Measurements from ENCODE around the gene STEAP3.
"Not testable (repeated sequence)": the region's sequence is repeated elsewhere in the genome, so short reads cannot be mapped to it uniquely, and the experiment has no call there.

The STEAP3 gene

GRCh38 chr2:119266091-119266589, 42.5 kb downstream of the STEAP3 start:
- H3K9me3 ChIP-seq (ENCODE audit: control insufficient read depth in 2 of 2, low read length in 2 of 2): peaks cover 4 to 8% of the 10 kb centered on the region in 2 donors
- no peaks in the 10 kb centered on the region for H3K27me3 ChIP-seq (ENCODE audit: control insufficient read depth in 1 of 2, insufficient read depth in 2 of 2, low read length in 2 of 2)
- no peak overlapping the region for H3K4me3 ChIP-seq (ENCODE audit: low read length in 2 of 2)
- no peaks in the 10 kb centered on the region for H3K4me1 ChIP-seq (ENCODE audit: control insufficient read depth, insufficient read depth, low read length)
- H3K27ac ChIP-seq (ENCODE audit: low read length): no peak overlapping the region
- no peaks in the 10 kb centered on the region for H3K36me3 ChIP-seq (ENCODE audit: control insufficient read depth in 2 of 2, insufficient read depth in 2 of 2, low read length in 2 of 2)
- H3K9ac ChIP-seq (ENCODE audit: low read length in 2 of 2): no peak overlapping the region

DNA sequence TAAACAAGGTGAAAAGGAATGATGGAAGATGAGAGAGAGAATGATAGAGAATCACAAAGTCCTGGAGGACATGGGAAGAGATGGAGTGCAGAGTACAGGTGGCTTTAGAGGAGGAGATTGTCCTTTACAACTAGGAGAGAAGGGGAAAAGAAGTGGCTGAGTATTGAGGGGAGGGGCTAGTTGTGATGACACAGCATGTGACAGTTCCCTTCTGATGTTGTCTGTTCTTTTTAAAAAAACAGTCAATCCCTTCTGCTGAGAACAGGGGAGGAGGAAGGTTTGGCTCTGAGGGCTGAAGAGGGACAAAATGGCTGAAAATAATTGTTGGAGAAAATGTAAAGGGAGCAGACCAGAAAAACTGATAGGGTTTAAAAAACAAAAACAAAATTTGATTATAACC, 44.0 kb downstream of the STEAP3 start:
- no peak overlapping the region for H3K9ac ChIP-seq (ENCODE audit: low read length in 2 of 2)
- H3K4me3 ChIP-seq (ENCODE audit: low read length in 2 of 2): no peak overlapping the region
- no peaks in the 10 kb centered on the region for H3K36me3 ChIP-seq (ENCODE audit: control insufficient read depth in 2 of 2, insufficient read depth in 2 of 2, low read length in 2 of 2)
- H3K27me3 ChIP-seq (ENCODE audit: control insufficient read depth in 1 of 2, insufficient read depth in 2 of 2, low read length in 2 of 2): no peaks in the 10 kb centered on the region
- H3K27ac ChIP-seq (ENCODE audit: low read length): no peak overlapping the region
- H3K4me1 ChIP-seq (ENCODE audit: control insufficient read depth, insufficient read depth, low read length): no peaks in the 10 kb centered on the region
- peaks cover 4 to 8% of the 10 kb centered on the region in 2 donors for H3K9me3 ChIP-seq (ENCODE audit: control insufficient read depth in 2 of 2, low read length in 2 of 2)

DNA sequence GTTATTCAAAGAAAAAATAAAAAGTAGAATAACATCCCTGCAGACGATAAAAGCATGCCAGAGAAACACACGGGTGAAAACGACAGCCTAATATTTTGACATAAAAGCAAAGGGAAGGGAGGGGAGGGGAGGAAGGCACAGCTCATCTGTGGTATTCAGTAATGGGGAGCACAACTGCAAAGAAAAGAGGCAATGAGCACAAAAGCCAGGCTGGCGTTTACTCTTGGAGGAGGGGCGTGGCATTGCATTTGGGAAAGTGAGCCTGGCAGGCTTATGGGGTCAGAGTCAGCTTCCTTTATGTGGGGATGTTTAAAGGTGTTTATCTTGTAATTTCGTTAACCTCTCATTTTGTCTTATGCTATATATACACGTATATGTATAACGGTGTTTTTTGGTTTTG, 53.2 kb downstream of the STEAP3 start:
- H3K36me3 ChIP-seq (ENCODE audit: control insufficient read depth in 2 of 2, insufficient read depth in 2 of 2, low read length in 2 of 2): no peaks in the 10 kb centered on the region
- H3K9me3 ChIP-seq (ENCODE audit: control insufficient read depth in 2 of 2, low read length in 2 of 2): no peaks in the 10 kb centered on the region
- no peak overlapping the region for H3K27ac ChIP-seq (ENCODE audit: low read length)
- no peaks in the 10 kb centered on the region for H3K4me1 ChIP-seq (ENCODE audit: control insufficient read depth, insufficient read depth, low read length)
- H3K27me3 ChIP-seq (ENCODE audit: control insufficient read depth in 1 of 2, insufficient read depth in 2 of 2, low read length in 2 of 2): no peaks in the 10 kb centered on the region
- no peak overlapping the region for H3K9ac ChIP-seq (ENCODE audit: low read length in 2 of 2)
- H3K4me3 ChIP-seq (ENCODE audit: low read length in 2 of 2): no peak overlapping the region

GRCh38 chr2:119278385-119278784, 54.8 kb downstream of the STEAP3 start:
- H3K9ac ChIP-seq (ENCODE audit: low read length in 2 of 2): not testable (repeated sequence)

DNA sequence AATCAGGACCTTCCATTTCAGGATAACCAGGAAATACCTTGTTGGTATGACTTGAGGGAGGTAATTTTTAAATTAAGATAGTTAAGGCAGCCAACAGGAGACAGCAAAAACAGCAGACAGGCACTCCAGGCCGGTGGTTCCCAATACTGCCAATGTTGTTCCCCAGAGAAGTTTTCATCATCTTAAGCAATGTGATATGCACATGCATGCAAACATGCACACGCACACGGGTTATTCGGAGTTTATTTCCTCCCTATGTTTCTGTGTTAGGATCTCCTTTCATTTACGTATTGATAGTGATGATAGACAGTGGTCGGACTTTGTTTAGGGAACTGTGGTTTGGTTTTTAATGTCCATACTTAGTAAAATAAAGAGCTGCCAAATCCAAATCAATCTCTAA, 55.3 kb downstream of the STEAP3 start:
- Histone ChIP-seq H3K36me3 (ENCODE audit: control insufficient read depth in 2 of 2, insufficient read depth in 2 of 2, low read length in 2 of 2) (no peaks in the 10 kb centered on the region), H3K9ac (ENCODE audit: low read length in 2 of 2) (no peak overlapping the region), H3K4me3 (ENCODE audit: low read length in 2 of 2) (no peak overlapping the region), H3K27ac (ENCODE audit: low read length) (no peak overlapping the region), H3K9me3 (ENCODE audit: control insufficient read depth in 2 of 2, low read length in 2 of 2) (no peaks in the 10 kb centered on the region), H3K27me3 (ENCODE audit: control insufficient read depth in 1 of 2, insufficient read depth in 2 of 2, low read length in 2 of 2) (no peaks in the 10 kb centered on the region), H3K4me1 (ENCODE audit: control insufficient read depth, insufficient read depth, low read length) (peaks cover 8% of the 10 kb centered on the region)

More at GRCh38 chr2:119278385-119278784, 54.8 kb downstream of the STEAP3 start:
- not testable (repeated sequence) for H3K27ac ChIP-seq (ENCODE audit: low read length); H3K4me3 ChIP-seq (ENCODE audit: low read length in 2 of 2); H3K27me3 ChIP-seq (ENCODE audit: control insufficient read depth in 1 of 2, insufficient read depth in 2 of 2, low read length in 2 of 2); H3K4me1 ChIP-seq (ENCODE audit: control insufficient read depth, insufficient read depth, low read length); H3K9me3 ChIP-seq (ENCODE audit: control insufficient read depth in 2 of 2, low read length in 2 of 2); H3K36me3 ChIP-seq (ENCODE audit: control insufficient read depth in 2 of 2, insufficient read depth in 2 of 2, low read length in 2 of 2)

DNA sequence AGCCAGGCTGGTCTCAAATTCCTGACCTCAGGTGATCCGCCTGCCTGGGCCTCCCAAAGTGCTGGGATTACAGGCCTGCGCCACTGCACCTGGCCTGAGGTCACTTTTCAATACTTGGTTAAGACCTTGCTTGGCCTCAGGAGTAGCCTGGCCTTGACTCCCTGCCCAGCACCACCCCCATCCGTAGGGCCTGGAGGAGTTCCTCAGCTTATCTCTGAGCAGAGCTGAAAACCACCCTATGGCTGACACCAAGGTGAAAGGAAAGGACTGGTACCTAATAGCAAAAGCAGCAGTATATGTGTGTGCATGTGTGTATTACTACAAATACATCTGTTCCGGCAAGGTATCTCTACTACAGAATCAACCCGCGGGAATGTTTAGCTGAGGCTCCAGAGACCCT, 56.0 kb downstream of the STEAP3 start:
- Histone ChIP-seq H3K4me3 (ENCODE audit: low read length in 2 of 2) (no peak overlapping the region), H3K27me3 (ENCODE audit: control insufficient read depth in 1 of 2, insufficient read depth in 2 of 2, low read length in 2 of 2) (no peaks in the 10 kb centered on the region), H3K4me1 (ENCODE audit: control insufficient read depth, insufficient read depth, low read length) (peaks cover 8% of the 10 kb centered on the region), H3K9me3 (ENCODE audit: control insufficient read depth in 2 of 2, low read length in 2 of 2) (no peaks in the 10 kb centered on the region), H3K27ac (ENCODE audit: low read length) (no peak overlapping the region), H3K36me3 (ENCODE audit: control insufficient read depth in 2 of 2, insufficient read depth in 2 of 2, low read length in 2 of 2) (no peaks in the 10 kb centered on the region), H3K9ac (ENCODE audit: low read length in 2 of 2) (no peak overlapping the region)

DNA sequence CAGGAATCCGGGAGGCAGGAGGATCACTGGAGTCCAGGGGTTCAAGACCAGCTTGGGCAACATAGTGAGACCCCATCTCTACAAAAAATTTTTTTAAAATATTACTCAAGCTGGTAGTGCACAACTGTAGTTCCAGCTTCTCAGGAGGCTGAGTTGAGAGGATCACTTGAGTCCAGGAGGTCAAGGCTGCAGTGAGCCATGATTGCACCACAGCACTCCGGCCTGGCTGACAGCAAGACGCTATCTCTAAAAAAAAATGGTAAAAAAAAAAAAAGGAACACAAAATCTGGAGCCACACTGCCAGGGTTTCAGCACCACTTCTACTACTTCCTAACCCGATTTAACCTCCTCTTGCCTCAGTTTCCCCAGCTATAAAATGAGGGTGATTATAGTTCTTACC, 57.0 kb downstream of the STEAP3 start:
- Histone ChIP-seq H3K4me1 (ENCODE audit: control insufficient read depth, insufficient read depth, low read length) (peaks cover 8% of the 10 kb centered on the region), H3K36me3 (ENCODE audit: control insufficient read depth in 2 of 2, insufficient read depth in 2 of 2, low read length in 2 of 2) (no peaks in the 10 kb centered on the region), H3K4me3 (ENCODE audit: low read length in 2 of 2) (no peak overlapping the region), H3K27ac (ENCODE audit: low read length) (no peak overlapping the region), H3K9me3 (ENCODE audit: control insufficient read depth in 2 of 2, low read length in 2 of 2) (no peaks in the 10 kb centered on the region), H3K27me3 (ENCODE audit: control insufficient read depth in 1 of 2, insufficient read depth in 2 of 2, low read length in 2 of 2) (no peaks in the 10 kb centered on the region), H3K9ac (ENCODE audit: low read length in 2 of 2) (no peak overlapping the region)

DNA sequence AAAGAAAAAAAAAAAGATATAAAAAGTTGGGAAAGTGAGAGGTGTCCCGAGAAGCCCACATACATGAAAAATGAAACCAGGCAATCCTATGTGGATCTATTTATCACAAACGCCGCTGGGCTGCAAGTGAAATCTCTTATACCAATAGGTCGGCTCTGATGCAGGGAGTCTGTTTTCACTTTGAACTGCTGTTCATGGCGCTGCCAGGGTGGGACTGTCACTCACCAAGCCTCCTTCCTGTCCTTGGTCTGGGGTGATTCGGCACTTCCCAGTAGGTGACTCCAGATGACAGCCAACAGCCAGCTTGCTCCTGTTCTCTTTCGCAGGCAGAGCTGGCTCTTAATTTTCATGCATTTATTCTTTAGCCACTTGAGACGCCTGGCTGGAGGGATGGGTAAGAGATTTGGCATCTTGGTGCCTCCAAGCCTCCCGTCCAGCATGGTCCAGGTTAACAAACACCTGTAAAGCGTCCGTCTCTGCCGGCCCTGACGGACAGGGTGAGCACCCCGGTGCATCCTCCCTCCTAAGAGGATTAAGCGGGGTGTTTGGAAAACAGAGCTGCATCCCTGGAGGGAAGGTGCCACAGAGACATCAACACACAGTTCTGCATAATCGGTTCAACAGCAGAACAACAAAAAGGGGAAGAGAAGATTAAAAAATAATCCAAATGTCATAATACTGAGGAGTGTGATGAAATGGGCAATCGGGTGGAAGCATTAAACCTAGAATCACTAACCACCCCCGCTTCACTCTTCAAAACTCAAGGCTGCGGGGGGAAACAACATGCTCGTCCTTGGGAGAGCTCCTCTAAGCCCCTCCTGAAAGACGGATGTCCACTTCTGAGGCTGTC, 58.7 kb downstream of the STEAP3 start:
- no peaks in the 10 kb centered on the region for H3K27me3 ChIP-seq (ENCODE audit: control insufficient read depth in 1 of 2, insufficient read depth in 2 of 2, low read length in 2 of 2)
- H3K36me3 ChIP-seq (ENCODE audit: control insufficient read depth in 2 of 2, insufficient read depth in 2 of 2, low read length in 2 of 2): peaks cover 0 to 5% of the 10 kb centered on the region in 2 donors
- peaks cover 8% of the 10 kb centered on the region for H3K4me1 ChIP-seq (ENCODE audit: control insufficient read depth, insufficient read depth, low read length)
- H3K9me3 ChIP-seq (ENCODE audit: control insufficient read depth in 2 of 2, low read length in 2 of 2): no peaks in the 10 kb centered on the region
- H3K4me3 ChIP-seq (ENCODE audit: low read length in 2 of 2): no peak overlapping the region
- H3K9ac ChIP-seq (ENCODE audit: low read length in 2 of 2): no peak overlapping the region
- H3K27ac ChIP-seq (ENCODE audit: low read length): no peak overlapping the region

- Histone ChIP-seq H3K4me3 (ENCODE audit: low read length in 2 of 2) (no peak overlapping the region), H3K4me1 (ENCODE audit: control insufficient read depth, insufficient read depth, low read length) (peaks cover 8% of the 10 kb centered on the region), H3K27me3 (ENCODE audit: control insufficient read depth in 1 of 2, insufficient read depth in 2 of 2, low read length in 2 of 2) (no peaks in the 10 kb centered on the region), H3K36me3 (ENCODE audit: control insufficient read depth in 2 of 2, insufficient read depth in 2 of 2, low read length in 2 of 2) (peaks cover 0 to 5% of the 10 kb centered on the region in 2 donors), H3K9me3 (ENCODE audit: control insufficient read depth in 2 of 2, low read length in 2 of 2) (no peaks in the 10 kb centered on the region), H3K9ac (ENCODE audit: low read length in 2 of 2) (no peak overlapping the region), H3K27ac (ENCODE audit: low read length) (no peak overlapping the region)
Observed at GRCh38 chr2:119282996-119283511, 59.4 kb downstream of the STEAP3 start.

DNA sequence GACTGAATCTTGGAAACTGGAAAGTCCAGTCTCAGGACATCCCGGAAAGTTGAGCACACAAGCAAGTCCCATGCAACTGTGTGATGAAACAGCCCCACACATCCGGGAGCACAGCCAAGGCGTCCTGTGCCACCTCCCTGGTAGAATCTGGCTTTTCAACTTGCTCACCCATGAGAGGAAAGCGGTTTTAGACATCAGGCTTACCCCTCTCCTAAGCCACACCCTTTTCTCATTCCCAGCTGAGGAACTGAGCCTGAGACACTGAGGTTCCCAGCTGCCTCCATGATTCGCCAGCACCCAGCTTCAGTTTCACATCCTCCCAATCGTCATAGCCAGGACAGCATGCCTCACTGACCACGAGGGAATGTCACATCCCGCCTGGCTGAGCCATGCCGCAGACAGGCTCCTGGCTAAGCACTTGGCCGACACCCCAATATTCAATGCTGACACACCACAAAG, 60.3 kb downstream of the STEAP3 start:
- Histone ChIP-seq H3K36me3 (ENCODE audit: control insufficient read depth in 2 of 2, insufficient read depth in 2 of 2, low read length in 2 of 2) (peaks cover 0 to 5% of the 10 kb centered on the region in 2 donors), H3K9me3 (ENCODE audit: control insufficient read depth in 2 of 2, low read length in 2 of 2) (no peaks in the 10 kb centered on the region), H3K9ac (ENCODE audit: low read length in 2 of 2) (no peak overlapping the region), H3K27me3 (ENCODE audit: control insufficient read depth in 1 of 2, insufficient read depth in 2 of 2, low read length in 2 of 2) (no peaks in the 10 kb centered on the region), H3K4me3 (ENCODE audit: low read length in 2 of 2) (no peak overlapping the region), H3K4me1 (ENCODE audit: control insufficient read depth, insufficient read depth, low read length) (peaks cover 12% of the 10 kb centered on the region), H3K27ac (ENCODE audit: low read length) (no peak overlapping the region)

DNA sequence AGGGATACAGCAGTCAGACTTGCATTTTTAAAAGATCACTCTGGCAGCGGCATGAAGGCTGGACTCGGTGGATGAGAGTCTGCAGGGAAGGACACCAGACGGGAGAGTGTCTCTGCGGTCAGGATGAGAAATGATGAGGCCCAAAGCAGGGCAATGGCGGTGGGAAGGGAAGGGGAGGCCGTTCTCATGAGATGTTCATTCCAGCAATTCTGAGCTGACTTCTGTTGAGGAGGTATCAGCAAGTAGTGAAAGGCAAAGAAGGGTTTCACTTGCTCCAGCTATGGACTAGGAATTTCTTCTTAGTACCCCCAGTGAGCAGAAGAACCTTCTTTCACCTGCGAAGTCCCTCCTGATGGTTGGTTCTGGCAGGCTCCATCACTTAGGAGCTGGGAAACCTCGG, 63.0 kb downstream of the STEAP3 start:
- Histone ChIP-seq H3K9me3 (ENCODE audit: control insufficient read depth in 2 of 2, low read length in 2 of 2) (no peaks in the 10 kb centered on the region), H3K36me3 (ENCODE audit: control insufficient read depth in 2 of 2, insufficient read depth in 2 of 2, low read length in 2 of 2) (peaks cover 0 to 5% of the 10 kb centered on the region in 2 donors), H3K9ac (ENCODE audit: low read length in 2 of 2) (no peak overlapping the region), H3K27me3 (ENCODE audit: control insufficient read depth in 1 of 2, insufficient read depth in 2 of 2, low read length in 2 of 2) (no peaks in the 10 kb centered on the region), H3K4me3 (ENCODE audit: low read length in 2 of 2) (no peak overlapping the region), H3K4me1 (ENCODE audit: control insufficient read depth, insufficient read depth, low read length) (peaks cover 23% of the 10 kb centered on the region), H3K27ac (ENCODE audit: low read length) (no peak overlapping the region)

All from stomach smooth muscle (tissue), 2 donors.